ENCODE data around the gene HDAC5.
"Not testable (repeated sequence)": the region's sequence is repeated elsewhere in the genome, so short reads cannot be mapped to it uniquely, and the experiment has no call there.

Gene HDAC5

GRCh38 chr17:44132275-44132821 is 8.9 kb upstream of the HDAC5 start:
- no peak for DNase-seq (ENCODE audit: low spot score)

GRCh38 chr17:44131372-44131771 is 7.9 kb upstream of the HDAC5 start:
- not testable (repeated sequence) for DNase-seq (ENCODE audit: low spot score)

- DNase-seq (ENCODE audit: low spot score) = no peak
Observed at GRCh38 chr17:44130693-44131349, 7.4 kb upstream of the HDAC5 start.

- no peak for DNase-seq (ENCODE audit: low spot score)
Observed at GRCh38 chr17:44128383-44128782, 4.9 kb upstream of the HDAC5 start.

GRCh38 chr17:44124118-44124438 is 637 bp upstream of the HDAC5 start:
- no peak for DNase-seq (ENCODE audit: low spot score)

GRCh38 chr17:44122816-44123355 is 555 bp downstream of the HDAC5 start:
- DNase-seq (ENCODE audit: low spot score) = no peak

- no peak for DNase-seq (ENCODE audit: low spot score)
Observed at GRCh38 chr17:44121997-44122815, 1.2 kb downstream of the HDAC5 start.

- DNase-seq (ENCODE audit: low spot score) = no peak
Observed at GRCh38 chr17:44120851-44121605, 2.4 kb downstream of the HDAC5 start.

GRCh38 chr17:44120281-44120680 is 3.2 kb downstream of the HDAC5 start:
- DNase-seq (ENCODE audit: low spot score) = not testable (repeated sequence)

GRCh38 chr17:44119798-44120197 is 3.6 kb downstream of the HDAC5 start:
- DNase-seq (ENCODE audit: low spot score) = no peak

- DNase-seq (ENCODE audit: low spot score) = no peak
Observed at GRCh38 chr17:44119062-44119461, 4.4 kb downstream of the HDAC5 start.

GRCh38 chr17:44118427-44119050 is 4.9 kb downstream of the HDAC5 start:
- DNase-seq (ENCODE audit: low spot score) = no peak

GRCh38 chr17:44117351-44117750 is 6.1 kb downstream of the HDAC5 start:
- no peak for DNase-seq (ENCODE audit: low spot score)

- DNase-seq (ENCODE audit: low spot score) = peak; percentile 60
Observed at GRCh38 chr17:44115585-44116415, 7.6 kb downstream of the HDAC5 start.

- DNase-seq (ENCODE audit: low spot score) = no peak
Observed at GRCh38 chr17:44113868-44114840, 9.3 kb downstream of the HDAC5 start.

GRCh38 chr17:44113382-44113781 is 10.1 kb downstream of the HDAC5 start:
- no peak for DNase-seq (ENCODE audit: low spot score)

GRCh38 chr17:44112284-44113280 is 10.9 kb downstream of the HDAC5 start:
- DNase-seq (ENCODE audit: low spot score) = no peak

GRCh38 chr17:44111777-44112176 is 11.7 kb downstream of the HDAC5 start:
- no peak for DNase-seq (ENCODE audit: low spot score)

Data from AG08395 (cell line).